Activated CD4-positive, alpha-beta T cell treated with anti-CD3 and anti-CD28 coated beads for 24 hours (primary cell): Measurements from ENCODE around the gene PPM1H.
A peak's percentile ranks its signal among the peaks of the same experiment; 100 is the strongest.
"Not testable (repeated sequence)": the region's sequence is repeated elsewhere in the genome, so short reads cannot be mapped to it uniquely, and the experiment has no call there.

Source experiments
- DNase-seq, 2 donors: peaks; one replicate each; pipeline ENCODE4 v3.0.0-alpha.2; 2020; ENCODE audit warnings: low read depth in 2 of 2

The PPM1H gene, protein sequence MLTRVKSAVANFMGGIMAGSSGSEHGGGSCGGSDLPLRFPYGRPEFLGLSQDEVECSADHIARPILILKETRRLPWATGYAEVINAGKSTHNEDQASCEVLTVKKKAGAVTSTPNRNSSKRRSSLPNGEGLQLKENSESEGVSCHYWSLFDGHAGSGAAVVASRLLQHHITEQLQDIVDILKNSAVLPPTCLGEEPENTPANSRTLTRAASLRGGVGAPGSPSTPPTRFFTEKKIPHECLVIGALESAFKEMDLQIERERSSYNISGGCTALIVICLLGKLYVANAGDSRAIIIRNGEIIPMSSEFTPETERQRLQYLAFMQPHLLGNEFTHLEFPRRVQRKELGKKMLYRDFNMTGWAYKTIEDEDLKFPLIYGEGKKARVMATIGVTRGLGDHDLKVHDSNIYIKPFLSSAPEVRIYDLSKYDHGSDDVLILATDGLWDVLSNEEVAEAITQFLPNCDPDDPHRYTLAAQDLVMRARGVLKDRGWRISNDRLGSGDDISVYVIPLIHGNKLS

DNA sequence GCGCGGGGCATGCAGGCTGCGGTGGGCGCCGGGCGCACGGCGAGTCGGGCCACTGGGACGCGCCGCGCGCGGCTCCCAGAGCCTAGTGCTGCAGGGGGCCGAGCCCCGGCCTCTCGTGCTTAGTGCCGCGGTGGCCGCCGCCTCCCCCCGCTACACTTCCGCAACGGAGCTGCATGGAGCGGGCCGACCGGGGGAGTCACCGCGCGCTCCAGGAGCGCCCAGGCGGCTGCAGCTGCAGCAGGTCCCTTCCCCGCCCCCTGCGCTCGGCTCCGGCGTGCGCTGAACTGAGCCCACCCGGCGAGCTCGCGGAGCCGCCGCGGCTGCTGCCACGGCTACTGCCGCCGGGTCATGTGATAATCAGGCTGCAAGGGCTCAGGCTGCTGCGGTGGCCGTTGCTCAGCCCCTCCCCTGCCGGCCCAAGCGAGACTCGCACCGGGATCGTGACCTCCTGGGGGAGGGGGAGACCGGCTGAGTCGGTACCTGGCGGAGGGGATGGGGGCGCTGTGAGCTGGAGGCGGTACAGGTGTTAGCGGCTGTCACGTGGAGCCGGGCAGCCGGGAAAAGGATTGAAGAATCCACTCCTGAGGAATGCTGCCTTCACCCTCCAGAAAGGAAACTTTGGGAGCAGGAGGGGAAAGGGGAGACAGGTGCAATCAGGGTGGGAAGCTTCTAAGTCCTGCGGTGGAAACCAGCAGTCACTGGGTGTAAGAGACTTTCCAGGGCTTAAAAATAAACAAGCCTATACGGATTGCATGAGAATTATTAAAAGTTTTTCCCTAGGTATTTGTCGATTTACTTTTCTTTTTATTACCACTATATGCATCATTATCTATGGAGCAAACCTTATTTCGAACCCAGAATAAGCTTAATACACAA lies at the start of gene PPM1H:
TSS of gene PPM1H (minus strand) at position 352 of the 876 bp plus-strand sequence. CDS start 414 bp downstream, outside the sequence.
- peak in 1 of 2 donors; percentile 13 for DNase-seq

DNA sequence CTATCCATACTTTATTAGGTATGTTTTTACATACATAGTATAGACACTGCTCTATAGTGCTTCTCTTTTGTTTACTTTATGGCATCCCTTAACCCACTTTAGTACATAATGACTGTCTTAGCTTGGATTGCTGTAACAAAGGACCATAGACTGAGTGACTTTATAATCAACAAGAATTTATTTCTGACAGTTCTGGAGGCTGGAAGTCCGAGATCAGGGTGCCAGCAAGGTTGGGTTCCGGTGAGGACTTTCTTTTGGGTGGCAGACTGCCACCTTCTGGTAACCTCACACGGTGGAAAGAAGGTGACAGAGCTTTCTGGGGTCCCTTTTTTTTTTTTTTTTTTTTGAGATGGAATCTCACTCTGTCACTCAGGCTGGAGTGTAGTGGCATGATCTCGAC lies 48.6 kb upstream of the PPM1H start:
- no peak for DNase-seq

DNA sequence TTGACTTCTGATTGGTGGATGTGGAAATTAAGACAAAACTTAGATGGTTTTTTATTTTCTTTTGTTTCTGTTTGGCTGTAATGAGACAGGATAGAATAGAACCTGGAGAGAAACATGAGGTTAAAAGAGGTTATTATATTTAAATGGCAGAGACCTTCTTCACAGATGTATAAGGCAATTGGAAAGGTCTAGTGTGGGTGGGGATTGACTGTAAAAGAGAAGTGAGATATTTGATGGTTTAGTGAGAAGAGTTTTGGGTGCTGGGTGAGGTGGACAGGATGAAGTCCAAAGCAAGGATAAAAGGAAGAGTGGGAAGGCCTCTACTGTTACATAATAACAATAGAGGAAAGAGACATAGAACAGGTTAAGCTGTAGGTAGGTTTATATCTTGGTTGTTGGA lies 43.8 kb upstream of the PPM1H start:
- no peak for DNase-seq

DNA sequence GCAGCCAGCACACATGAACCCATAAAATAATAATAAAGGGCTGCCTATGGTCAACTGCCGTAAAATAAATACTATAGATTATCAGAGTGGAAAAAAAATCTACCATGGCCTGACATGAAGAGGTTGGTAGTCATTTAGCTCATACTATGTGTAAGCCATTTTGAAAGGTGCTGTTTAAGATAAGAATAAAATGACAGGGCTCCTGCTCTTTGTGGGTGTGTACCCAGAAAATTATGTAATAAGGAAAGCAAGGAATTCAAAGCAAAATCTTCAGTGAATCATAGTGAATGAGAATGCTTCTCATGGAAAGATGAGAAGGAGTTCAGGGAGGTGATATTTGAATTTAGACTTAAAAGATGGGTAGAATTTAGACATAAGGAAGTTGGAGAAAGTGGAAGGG lies 42.9 kb upstream of the PPM1H start:
- no peak for DNase-seq

DNA sequence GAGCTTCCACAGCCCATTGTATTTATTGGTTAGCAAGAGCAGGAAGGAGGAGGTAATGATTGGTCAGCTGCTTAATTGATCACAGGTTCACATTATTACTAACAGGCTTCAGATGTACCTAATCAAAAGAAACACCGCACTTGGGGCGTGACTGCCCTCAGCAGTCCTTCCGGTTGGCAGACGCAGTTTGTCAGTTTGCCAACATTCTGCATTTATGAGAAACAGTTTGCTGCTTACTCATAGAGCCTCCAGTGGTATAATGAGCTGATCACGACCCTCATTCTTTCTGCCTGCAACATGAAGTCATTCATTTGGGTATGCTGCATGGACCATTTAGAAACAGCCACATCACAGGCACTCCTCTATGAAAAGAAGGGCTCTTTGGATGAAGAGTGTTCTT lies 42.5 kb upstream of the PPM1H start:
- DNase-seq, result no peak

DNA sequence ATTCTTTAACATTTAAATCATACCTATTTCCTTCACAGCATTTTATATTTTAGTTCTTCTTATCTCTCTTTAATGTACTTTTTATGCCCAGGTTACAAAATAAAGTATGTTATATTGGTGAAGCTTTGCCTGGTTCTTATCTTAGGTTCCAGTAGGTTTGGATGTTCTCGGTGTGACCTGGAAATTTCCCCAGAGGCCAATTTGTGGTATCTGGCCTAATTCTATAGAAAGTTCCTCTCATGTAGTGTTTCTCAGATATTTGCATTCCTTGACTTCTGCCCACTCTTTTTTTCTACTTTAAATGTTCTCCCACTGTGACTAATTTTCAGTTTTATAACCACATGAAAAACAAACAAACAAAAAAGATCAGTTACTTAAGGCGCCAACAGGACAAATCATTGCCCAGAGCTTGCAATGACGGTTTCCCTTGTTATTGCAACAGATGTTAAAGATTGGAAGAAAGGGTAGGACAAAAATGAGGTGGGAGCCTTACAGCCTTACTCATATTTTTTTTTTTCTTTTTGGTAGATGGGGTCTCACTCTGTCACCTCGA lies 41.2 kb upstream of the PPM1H start:
- no peak for DNase-seq

DNA sequence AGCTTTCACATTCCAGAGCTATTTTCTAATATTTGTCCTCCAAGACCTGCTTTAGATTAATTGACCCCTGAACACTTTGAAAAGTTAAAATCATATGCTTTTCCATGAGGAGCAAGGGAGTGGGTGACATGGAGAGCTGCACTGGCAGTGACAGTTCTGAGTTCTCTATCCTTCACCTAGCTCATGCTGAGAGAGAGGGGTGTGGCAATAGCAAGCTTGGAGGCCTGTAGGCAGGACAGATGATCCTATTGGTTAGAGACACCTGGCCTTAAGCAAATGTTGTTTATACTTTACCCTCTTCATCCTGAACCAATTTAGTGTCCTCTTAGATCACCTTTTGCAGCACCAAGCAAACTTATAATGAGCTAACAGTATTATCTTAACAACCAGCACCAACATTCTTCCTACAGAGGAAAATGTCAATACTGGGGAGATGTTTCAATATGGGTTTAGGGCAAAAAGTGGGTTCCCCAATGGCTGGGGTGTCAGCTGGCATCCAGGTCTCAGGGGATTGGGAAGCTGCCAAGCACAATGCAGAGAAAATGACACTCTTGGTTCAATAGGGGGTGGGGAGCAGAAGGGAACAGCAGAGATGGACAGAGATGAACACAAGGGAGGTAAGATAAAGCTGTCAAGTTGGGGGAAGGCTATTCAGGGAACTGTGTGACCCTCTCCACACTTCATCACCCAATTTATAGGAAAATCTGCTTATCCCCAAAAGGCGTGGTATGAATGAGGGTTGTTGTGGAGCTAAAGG lies 37.0 kb upstream of the PPM1H start:
- DNase-seq, result no peak

DNA sequence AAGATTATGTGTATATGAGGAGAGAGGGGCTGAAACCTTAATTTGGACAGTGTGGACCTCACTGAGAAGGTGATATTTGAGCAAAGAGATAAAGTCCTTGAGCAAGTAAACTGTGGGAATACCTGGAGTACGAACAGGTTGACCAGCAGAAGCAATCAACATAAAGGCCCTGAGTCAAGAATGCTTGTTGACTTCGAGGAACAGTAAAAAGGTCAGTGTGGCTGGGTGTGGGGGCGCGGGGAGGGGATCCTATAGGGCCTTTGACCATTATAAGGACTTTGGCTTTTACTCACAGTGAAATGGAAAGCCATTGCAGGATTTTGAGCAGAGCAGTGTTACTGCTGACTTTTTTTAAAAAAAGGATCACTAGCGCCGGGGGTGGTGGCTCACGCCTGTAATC lies 34.7 kb upstream of the PPM1H start:
- no peak for DNase-seq

DNA sequence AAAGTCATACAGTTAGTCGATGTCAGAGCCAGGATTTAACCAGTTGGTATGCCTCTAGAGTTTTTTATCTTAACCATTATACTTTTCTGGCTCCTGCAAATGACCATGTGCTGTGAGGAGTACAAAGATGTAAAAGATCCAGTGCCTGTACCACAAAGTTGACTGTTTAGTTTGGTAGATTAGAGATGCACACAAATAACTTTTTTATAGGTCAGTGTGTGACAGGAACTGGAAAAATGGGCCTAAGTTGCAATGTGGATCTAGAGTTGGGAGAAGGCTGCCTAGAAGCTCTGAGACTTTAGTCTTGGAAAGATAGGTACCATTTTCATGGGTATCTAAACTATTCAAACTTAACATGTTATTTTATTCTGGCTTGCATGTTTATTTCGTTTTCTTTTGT lies 32.8 kb upstream of the PPM1H start:
- no peak for DNase-seq

DNA sequence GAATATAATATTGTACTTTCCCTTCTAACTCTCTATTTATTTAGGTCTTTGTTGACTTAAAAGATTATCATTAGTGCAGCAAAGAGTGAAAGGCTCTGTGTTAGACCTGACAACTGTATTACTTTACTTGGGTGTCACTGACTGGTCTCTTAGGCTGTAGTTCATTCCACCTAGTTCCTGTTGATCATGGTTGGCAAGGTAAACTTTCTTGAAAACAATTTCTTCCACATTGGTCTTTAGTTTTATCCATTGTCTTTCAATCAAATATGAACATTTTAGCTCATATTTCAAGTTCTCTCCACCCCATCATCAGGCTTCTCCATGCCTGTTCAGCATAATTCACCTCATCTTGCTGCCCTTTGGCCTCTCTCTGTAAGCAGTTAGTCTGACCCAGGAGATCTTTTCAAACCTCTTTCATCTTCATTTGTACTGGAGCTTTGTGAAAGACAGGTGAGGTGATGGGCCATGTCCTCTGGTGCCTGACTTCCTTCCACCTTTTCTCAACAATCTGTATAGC lies 32.1 kb upstream of the PPM1H start:
- no peak for DNase-seq

DNA sequence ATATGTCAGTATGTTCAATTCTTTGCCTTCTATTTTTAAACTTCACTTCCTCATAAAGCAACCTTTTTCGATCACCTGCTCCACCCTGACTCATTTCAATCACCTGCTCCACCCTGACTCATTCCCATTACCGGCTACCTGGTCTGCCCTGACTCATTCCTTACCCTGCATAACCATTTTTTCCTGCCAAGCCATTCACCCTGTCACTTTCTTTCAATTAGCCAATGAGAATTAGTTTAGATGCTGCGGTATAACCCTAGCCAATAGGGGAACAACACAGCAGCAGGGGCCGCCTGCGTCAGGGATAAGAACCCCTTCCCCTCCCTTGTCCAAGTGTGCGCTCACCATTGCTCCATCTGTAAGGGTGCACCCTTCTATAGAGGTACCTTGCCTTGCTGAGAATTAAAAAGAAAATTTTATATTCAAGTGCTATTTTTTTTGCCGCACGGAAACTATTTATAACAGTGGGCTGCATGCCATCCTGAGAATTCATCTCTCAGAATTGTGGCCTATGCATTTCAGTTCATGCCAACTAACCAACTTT lies 31.6 kb upstream of the PPM1H start:
- not testable (repeated sequence) for DNase-seq

DNA sequence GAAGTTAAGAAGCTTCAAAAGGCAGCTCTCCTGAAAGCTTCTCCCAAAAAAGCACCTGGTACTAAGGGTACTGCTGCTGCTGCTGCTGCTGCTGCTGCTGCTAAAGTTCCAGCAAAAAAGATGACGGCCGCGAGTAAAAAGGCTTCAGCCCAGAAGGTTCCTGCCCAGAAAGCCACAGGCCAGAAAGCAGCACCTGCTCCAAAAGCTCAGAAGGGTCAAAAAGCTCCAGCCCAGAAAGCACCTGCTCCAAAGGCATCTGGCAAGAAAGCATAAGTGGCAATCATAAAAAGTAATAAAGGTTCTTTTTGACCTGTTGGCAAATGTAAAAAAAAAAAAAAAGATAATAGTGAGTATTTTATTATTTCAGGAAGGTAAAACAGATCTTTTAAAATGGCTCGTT lies 30.8 kb upstream of the PPM1H start:
- not testable (repeated sequence) for DNase-seq

DNA sequence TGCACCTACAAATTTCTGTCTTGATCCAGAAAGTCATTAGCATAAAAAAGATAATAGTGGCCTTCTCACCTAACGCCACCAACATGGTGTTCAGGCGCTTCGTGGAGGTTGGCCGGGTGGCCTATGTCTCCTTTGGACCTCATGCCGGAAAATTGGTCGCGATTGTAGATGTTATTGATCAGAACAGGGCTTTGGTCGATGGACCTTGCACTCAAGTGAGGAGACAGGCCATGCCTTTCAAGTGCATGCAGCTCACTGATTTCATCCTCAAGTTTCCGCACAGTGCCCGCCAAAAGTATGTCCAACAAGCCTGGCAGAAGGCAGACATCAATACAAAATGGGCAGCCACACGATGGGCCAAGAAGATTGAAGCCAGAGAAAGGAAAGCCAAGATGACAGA lies 30.3 kb upstream of the PPM1H start:
- not testable (repeated sequence) for DNase-seq

DNA sequence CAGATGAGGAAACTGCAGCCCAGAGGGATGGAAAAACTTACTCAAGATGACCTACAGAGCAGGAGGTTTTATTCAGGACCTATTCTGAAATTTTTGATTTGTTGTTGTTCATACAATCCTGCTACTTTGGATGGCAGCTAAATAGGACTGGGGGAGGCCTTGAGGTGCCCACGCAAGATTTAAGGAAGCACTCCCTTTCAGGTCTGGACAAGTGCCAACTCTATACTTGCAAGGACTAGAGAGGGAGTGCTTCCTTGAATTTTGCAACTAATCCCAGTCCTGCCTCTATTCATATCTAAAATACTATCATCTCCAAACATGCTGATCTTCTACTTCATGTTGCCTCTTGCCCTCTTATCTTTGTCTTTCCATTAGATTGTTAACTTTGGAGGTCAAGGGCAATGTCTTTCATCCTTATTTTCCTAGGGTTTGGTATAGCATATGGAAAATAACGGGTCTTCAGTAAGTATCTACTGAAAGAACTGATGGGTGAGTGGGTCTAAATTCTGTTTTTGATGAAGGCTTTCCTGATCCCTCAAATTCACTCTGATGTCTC lies 28.6 kb upstream of the PPM1H start:
- DNase-seq, result no peak

DNA sequence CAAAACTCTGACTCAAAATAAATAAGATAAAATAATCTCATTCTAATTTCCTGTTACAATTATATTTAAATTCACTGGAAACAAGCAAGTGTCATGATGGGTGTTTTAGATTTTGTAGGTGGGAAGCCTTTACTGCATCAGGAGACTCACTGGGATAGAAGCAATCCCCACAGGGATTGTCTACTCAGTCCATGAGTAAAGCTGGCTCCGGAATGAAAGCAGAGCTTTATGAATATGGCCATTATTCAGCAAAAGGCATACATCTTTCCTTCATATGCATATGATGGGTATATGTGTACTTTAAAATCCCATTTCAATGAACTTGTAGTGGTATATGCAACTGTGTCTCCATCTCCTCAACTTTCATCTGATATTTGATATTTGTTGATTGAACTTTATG lies 25.4 kb upstream of the PPM1H start:
- DNase-seq, result no peak

DNA sequence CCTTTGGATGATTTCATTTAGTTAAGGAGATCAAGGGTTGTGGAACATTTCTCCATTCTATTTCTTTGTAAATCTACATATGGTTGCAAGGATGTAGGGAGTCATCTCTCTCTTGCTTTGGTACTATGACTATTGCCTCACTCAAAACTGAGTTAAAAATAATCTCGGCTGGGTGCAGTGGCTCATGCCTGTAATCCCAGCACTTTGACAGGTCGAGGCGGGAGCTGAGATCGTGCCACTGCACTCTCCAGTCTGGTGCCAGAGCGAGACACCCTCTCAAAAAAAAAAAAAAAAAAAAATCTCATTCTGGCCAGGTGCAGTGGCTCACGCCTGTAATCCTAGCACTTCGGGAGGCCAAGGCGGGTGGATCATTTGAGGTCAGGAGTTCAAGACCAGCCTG lies 24.8 kb upstream of the PPM1H start:
- DNase-seq, result no peak

DNA sequence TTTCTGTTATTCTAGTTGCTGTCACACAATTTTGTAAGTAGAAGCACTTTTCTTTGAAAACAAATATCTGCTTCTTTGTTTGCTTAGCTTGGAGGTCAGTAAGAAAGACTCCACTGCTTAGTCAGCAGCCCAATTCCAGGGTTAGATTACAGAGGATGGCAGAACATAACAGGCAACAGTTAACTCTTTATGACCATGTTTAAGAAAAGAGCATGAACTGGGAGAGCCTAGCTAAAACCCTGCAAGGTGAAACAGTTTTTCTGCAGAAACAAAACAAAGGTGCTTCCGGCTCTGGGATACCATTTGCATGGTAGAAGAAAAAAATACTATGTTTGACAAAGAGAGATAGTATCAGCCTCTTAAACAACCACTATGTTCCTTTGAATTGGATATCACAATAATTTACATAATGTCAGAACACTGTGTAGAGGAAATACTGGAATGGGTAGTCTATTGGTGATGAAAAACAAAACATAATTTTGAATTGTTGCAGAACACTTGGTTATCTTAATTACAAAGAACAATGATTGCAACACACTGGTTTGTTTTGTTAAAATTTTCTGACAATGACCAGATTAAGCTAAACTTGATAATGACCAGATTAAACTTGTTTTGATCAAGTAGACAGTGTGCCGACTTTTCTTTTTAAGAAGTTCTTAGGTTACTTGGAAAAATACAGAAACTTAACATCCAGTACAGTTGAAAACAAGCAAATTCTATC lies 22.4 kb upstream of the PPM1H start:
- no peak for DNase-seq

DNA sequence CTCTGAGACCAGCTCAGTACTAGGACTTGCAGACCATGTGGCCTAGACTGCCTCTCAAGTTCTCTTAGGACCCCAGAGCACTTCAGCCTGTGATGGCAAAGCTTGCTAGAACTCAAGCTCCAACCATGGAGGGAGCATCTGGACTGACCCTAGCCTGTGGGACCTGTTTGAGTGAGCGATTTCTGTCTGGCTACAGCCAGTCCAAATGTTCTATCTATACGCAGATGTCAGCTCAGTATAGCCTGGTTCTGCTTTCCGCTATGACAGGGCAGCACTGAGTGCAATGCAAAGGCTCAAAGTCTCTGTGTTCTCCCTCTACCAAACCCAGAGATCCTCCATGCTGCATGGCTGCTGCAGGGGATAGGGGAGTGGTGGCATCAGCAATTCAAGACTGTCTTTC lies 20.7 kb upstream of the PPM1H start:
- DNase-seq, result no peak

DNA sequence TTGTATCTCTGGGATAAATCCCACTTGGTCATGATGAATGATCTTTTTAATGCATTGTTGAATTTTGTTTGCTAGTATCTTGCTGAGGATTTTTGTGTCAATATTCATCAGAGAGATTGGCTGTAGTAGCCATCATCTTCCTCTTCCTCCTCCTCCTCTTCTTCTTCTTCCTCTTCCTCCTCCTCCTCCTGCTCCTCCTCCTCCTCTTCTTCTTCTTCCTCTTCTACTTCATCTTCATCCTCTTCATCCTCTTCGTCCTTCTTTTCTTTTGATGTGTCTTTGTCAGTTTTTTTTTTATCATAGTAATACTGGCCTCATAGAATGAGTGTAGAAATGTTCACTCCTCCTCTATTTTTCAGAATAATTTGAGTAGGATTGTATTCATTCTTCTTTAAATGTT lies 15.4 kb upstream of the PPM1H start:
- no peak for DNase-seq

DNA sequence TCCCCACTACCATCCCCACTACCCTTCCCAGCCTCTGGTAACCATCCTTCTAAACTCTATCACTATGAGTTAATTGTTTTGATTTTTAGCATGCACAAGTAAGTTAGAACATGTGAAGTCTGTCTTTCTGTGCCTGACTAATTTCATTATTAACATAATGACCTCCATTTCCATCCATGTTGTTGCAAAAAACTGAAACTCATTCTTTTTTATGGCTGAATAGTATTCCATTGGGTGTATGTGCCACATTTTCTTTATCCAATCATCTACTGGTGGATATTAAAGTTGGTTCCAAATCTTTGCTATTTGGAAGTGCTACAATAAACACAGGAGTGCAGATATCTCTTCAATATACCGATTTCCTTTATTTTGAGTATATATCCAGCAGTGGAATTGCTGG lies 13.2 kb upstream of the PPM1H start:
- DNase-seq, result no peak
